Endodermal cell (in vitro differentiated cells): ENCODE results near the gene SLC5A9. TPM values are rescaled to one million over a fixed set of nuclear protein-coding genes. Genes with fewer than 3 reads are reported as not detected.

Source experiments
- DNase-seq: peaks from one replicate; pipeline ENCODE4 v3.0.0-alpha.2; 2017
- H3K27ac ChIP-seq: 2 replicates; pipeline ENCODE4 v1.5.1; 2013; ENCODE audit warnings: mild to moderate bottlenecking, low read depth, low read length, moderate library complexity
- H3K27me3 ChIP-seq: 2 replicates; pipeline ENCODE4 v1.6.1; 2013; ENCODE audit warnings: mild to moderate bottlenecking, low read length, moderate library complexity; ENCODE audit not compliant: insufficient read depth, control insufficient read depth, poor library complexity, severe bottlenecking
- H3K36me3 ChIP-seq: 2 replicates; pipeline ENCODE4 v1.7.0; 2013; ENCODE audit warnings: mild to moderate bottlenecking, low read length, moderate library complexity; ENCODE audit not compliant: control insufficient read depth, insufficient read depth
- H3K4me1 ChIP-seq: one replicate; pipeline ENCODE4 v1.7.0; 2013; ENCODE audit warnings: low read length; ENCODE audit not compliant: control insufficient read depth, insufficient read depth
- H3K4me3 ChIP-seq: 2 replicates; pipeline ENCODE4 v1.5.1; 2013; ENCODE audit warnings: mild to moderate bottlenecking, low read length, moderate library complexity
- H3K9ac ChIP-seq: 2 replicates; pipeline ENCODE4 v1.6.1; 2013; ENCODE audit warnings: mild to moderate bottlenecking, low read length, moderate library complexity; ENCODE audit not compliant: poor library complexity, severe bottlenecking; ENCODE audit errors: extremely low read depth
- H3K9me3 ChIP-seq: 2 replicates; pipeline ENCODE4 v1.6.1; 2013; ENCODE audit warnings: mild to moderate bottlenecking, low read length, moderate library complexity; ENCODE audit not compliant: control insufficient read depth
- H3K27ac Mint-ChIP-seq: 2 replicates; pipeline ENCODE4 v1.8.0; 2020; ENCODE audit warnings: mixed read lengths
- H3K27me3 Mint-ChIP-seq: 2 replicates; pipeline ENCODE4 v1.8.0; 2021; ENCODE audit warnings: mild to moderate bottlenecking, mixed read lengths; ENCODE audit not compliant: insufficient read depth
- H3K36me3 Mint-ChIP-seq: 2 replicates; pipeline ENCODE4 v1.8.0; 2020; ENCODE audit warnings: low read depth, mixed read lengths
- H3K4me1 Mint-ChIP-seq: 2 replicates; pipeline ENCODE4 v1.8.0; 2020; ENCODE audit warnings: mixed read lengths
- H3K4me3 Mint-ChIP-seq: 2 replicates; pipeline ENCODE4 v1.8.0; 2020; ENCODE audit warnings: mild to moderate bottlenecking, moderate library complexity, mixed read lengths
- H3K9me3 Mint-ChIP-seq: 2 replicates; pipeline ENCODE4 v1.8.0; 2020; ENCODE audit warnings: mild to moderate bottlenecking, mixed read lengths
- WGBS, 2 experiments: methylation state at CpG; one replicate each; pipeline versions ENCODE4 v1.1.5 to v1.1.7; 2013; ENCODE audit warnings: missing lambda C conversion rate in 2 of 2, mixed read lengths in 1 of 2; ENCODE audit not compliant: insufficient coverage in 1 of 2, insufficient read length in 1 of 2; 5-methylcytosine and 5-hydroxymethylcytosine counted together
- total RNA-seq, 2 donors: library from RNA; stranded (reverse); fragmentation: NEBNext Ultra II Directional in 1 of 2; extraction: Animal tissue kit (Norgen Biotek cat#: 25700) in 1 of 2; gene quantifications; 2 replicates in 1 of 2; 3 replicates in 1 of 2; pipeline ENCODE4 v1.2.1, GENCODE V29; 2021
- TF ChIP-seq, protein P1 (sequence below): fragments of 200-600 bp; sonication (generic); conservative IDR thresholded peaks from 2 replicates; pipeline ENCODE4 v1.5.0; 2021; ENCODE audit warnings: antibody characterized with exemption, mild to moderate bottlenecking

The SLC5A9 gene
- total RNA-seq, 2 donors from 2014 or later = 52.4 to 114 TPM

DNA sequence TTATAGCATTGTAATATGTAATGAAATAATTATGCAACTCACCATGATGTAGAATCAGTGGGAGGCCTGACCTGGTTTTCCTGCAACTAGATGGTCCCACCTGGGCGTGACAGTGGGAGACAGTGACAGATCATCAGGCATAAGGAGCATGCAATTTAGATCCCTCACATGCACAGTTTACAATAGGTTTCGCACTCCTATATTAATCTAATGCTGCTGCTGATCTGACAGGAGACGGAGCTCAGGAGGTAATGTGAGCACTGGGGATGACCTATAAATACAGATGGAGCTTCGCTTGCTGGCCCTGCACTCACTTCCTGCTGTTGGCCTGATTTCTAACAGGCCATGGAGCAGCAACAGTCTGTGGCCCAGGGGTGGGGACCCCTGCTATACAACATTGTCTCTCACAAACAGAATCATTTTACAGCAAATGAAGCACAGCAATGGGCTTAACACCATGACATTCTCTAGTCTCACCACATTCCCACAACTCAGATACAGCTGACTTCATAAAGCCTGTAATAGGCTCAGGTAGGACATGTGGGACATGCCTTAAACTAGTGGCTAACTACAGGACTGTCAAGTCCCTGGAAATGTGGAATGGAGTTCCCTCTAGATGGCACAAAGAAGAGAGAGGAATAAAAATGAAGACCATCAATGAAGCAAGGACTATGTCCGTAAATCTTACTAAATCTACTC lies 40.7 kb upstream of the SLC5A9 start:
- no peaks in the 10 kb centered on the region for H3K27me3 Mint-ChIP-seq
- no peak for DNase-seq
- Histone ChIP-seq H3K4me3 (no peak overlapping the region), H3K27ac (no peak overlapping the region), H3K4me1 (no peaks in the 10 kb centered on the region), H3K27me3 (no peaks in the 10 kb centered on the region), H3K36me3 (peaks cover 30% of the 10 kb centered on the region), H3K9me3 (peaks cover 34% of the 10 kb centered on the region), H3K9ac (no peak overlapping the region)
- 94 to 95% methylated on average over 4 to 5 of the region's 5 CpGs for WGBS, 2 experiments
- TF ChIP-seq, protein P1, sequence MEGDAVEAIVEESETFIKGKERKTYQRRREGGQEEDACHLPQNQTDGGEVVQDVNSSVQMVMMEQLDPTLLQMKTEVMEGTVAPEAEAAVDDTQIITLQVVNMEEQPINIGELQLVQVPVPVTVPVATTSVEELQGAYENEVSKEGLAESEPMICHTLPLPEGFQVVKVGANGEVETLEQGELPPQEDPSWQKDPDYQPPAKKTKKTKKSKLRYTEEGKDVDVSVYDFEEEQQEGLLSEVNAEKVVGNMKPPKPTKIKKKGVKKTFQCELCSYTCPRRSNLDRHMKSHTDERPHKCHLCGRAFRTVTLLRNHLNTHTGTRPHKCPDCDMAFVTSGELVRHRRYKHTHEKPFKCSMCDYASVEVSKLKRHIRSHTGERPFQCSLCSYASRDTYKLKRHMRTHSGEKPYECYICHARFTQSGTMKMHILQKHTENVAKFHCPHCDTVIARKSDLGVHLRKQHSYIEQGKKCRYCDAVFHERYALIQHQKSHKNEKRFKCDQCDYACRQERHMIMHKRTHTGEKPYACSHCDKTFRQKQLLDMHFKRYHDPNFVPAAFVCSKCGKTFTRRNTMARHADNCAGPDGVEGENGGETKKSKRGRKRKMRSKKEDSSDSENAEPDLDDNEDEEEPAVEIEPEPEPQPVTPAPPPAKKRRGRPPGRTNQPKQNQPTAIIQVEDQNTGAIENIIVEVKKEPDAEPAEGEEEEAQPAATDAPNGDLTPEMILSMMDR = no peak
- H3K36me3 Mint-ChIP-seq = peaks cover 53% of the 10 kb centered on the region
- H3K27ac Mint-ChIP-seq = no peak overlapping the region
- H3K9me3 Mint-ChIP-seq = peaks cover 31% of the 10 kb centered on the region
- H3K4me3 Mint-ChIP-seq = no peak overlapping the region
- H3K4me1 Mint-ChIP-seq = no peaks in the 10 kb centered on the region

DNA sequence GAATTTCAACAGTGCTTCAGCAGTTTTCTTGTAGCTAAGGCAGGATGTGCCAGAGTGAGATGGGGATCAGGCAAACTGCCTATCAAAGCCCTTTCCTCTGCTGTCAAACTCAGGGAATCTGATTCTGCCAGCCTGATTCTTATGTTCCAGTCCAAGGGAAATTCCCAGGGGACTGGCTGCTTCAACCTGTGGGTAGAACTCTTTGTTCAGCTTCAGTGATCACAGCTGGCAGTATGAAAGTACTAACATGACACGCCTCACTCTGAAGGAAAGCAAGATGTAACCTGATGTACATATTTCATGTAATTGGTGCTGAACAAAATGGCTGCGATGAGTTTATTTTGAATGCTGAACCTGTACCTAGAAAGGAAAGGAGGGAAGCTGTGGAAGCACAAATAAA lies 40.1 kb upstream of the SLC5A9 start:
- no peak overlapping the region for H3K27ac Mint-ChIP-seq
- H3K27me3 Mint-ChIP-seq = no peaks in the 10 kb centered on the region
- no peak overlapping the region for H3K27ac ChIP-seq
- H3K4me1 Mint-ChIP-seq = no peaks in the 10 kb centered on the region
- no peak for DNase-seq
- H3K4me3 ChIP-seq = no peak overlapping the region
- 89 to 92% methylated on average over 2 of the region's 2 CpGs for WGBS, 2 experiments
- peaks cover 40% of the 10 kb centered on the region for H3K9me3 ChIP-seq
- H3K27me3 ChIP-seq = no peaks in the 10 kb centered on the region
- H3K36me3 ChIP-seq = peaks cover 36% of the 10 kb centered on the region
- TF ChIP-seq, protein P1 = no peak
- H3K4me1 ChIP-seq = no peaks in the 10 kb centered on the region
- H3K9ac ChIP-seq = no peak overlapping the region
- no peak overlapping the region for H3K4me3 Mint-ChIP-seq
- peaks cover 60% of the 10 kb centered on the region for H3K36me3 Mint-ChIP-seq
- H3K9me3 Mint-ChIP-seq = peaks cover 37% of the 10 kb centered on the region

DNA sequence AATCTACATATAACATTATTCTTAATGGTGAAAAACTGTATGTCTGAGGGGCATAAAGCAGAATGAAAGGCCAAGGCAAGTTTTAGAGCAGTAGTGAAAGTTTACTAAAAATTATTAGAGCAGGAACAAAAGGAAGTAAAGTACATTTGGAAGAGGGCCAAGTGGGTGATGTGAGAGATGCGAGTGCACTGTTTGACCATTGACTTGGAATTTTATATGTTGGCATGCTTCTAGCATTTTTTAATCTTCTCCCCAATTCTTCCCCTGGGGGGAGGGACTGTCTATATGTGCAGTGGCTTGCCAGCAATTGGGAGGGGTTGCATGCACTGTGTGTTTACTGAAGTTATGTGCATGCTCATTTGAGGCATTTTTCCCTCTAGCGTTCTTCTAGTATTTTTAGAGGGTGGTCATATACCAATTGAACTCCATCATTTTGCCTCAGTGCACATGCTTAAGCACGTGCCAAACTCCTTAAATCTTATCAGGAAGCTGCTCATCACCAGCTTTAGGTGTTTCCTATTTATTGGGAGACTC lies 36.1 kb upstream of the SLC5A9 start:
- Mint-ChIP-seq H3K27me3 (peaks cover 3% of the 10 kb centered on the region), H3K4me3 (no peak overlapping the region), H3K27ac (no peak overlapping the region), H3K36me3 (peaks cover 90% of the 10 kb centered on the region), H3K4me1 (no peaks in the 10 kb centered on the region), H3K9me3 (peaks cover 76% of the 10 kb centered on the region)
- Histone ChIP-seq H3K4me3 (peak overlapping the region; percentile 52), H3K36me3 (peaks cover 45% of the 10 kb centered on the region), H3K4me1 (no peaks in the 10 kb centered on the region), H3K27ac (no peak overlapping the region), H3K9me3 (peaks cover 80% of the 10 kb centered on the region), H3K27me3 (no peaks in the 10 kb centered on the region), H3K9ac (no peak overlapping the region)
- TF ChIP-seq, protein P1 = no peak
- no peak for DNase-seq
- 69 to 73% methylated on average over 2 to 3 of the region's 3 CpGs for WGBS, 2 experiments
